ENCODE data around the gene MAGI2.

DNA sequence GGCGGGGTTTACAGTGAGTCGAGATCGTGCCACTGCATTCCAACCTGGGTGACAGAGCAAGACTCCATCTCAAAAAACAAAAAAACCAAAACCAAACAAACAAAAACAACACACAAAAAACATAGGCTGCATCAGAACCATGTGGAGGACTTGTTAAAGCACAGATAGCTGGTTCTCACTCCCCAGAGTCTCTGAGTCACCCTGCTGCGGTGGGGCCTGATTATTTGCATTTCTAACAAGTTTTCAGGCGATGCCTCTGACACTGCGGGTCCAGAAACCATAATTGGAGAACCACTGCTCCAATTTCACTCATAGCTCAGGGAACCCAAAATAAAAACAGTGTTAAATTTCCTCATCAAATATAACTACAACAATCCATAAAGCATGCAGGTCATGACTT lies 816.7 kb downstream of the MAGI2 start:
- TF ChIP-seq POLR2A (IDR thresholded peaks at IDR 0.05): no peak
- no peak for TF ChIP-seq EP300 (IDR thresholded peaks at IDR 0.05)
- TF ChIP-seq, protein P1, sequence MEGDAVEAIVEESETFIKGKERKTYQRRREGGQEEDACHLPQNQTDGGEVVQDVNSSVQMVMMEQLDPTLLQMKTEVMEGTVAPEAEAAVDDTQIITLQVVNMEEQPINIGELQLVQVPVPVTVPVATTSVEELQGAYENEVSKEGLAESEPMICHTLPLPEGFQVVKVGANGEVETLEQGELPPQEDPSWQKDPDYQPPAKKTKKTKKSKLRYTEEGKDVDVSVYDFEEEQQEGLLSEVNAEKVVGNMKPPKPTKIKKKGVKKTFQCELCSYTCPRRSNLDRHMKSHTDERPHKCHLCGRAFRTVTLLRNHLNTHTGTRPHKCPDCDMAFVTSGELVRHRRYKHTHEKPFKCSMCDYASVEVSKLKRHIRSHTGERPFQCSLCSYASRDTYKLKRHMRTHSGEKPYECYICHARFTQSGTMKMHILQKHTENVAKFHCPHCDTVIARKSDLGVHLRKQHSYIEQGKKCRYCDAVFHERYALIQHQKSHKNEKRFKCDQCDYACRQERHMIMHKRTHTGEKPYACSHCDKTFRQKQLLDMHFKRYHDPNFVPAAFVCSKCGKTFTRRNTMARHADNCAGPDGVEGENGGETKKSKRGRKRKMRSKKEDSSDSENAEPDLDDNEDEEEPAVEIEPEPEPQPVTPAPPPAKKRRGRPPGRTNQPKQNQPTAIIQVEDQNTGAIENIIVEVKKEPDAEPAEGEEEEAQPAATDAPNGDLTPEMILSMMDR (IDR thresholded peaks at IDR 0.05): no peak

All from ovary (tissue), 3 donors.